GM18511 (cell line): ENCODE measurements around the gene PTGFRN.
"Not testable (repeated sequence)": the region's sequence is repeated elsewhere in the genome, so short reads cannot be mapped to it uniquely, and the experiment has no call there.

Experiments used
- ATAC-seq: cut with Tn5 transposase; IDR thresholded peaks from one replicate; pipeline ENCODE4 v1.9.1; 2021; ENCODE audit warnings: mild to moderate bottlenecking, moderate library complexity; ENCODE audit not compliant: unreplicated experiment

Gene PTGFRN

GRCh38 chr1:116915086-116915661 is 5.5 kb downstream of the PTGFRN start:
- no peak for ATAC-seq

GRCh38 chr1:116916002-116916401 is 6.3 kb downstream of the PTGFRN start:
- ATAC-seq, result no peak

GRCh38 chr1:116916533-116917445 is 7.1 kb downstream of the PTGFRN start:
- ATAC-seq, result no peak

GRCh38 chr1:116918714-116919357 is 9.1 kb downstream of the PTGFRN start:
- ATAC-seq, result no peak

- no peak for ATAC-seq
Measured at GRCh38 chr1:116919802-116920201, 10.1 kb downstream of the PTGFRN start.

- no peak for ATAC-seq
Measured at GRCh38 chr1:116920211-116920610, 10.5 kb downstream of the PTGFRN start.

GRCh38 chr1:116921301-116921885 is 11.7 kb downstream of the PTGFRN start:
- no peak for ATAC-seq

GRCh38 chr1:116921937-116922336 is 12.2 kb downstream of the PTGFRN start:
- no peak for ATAC-seq

- no peak for ATAC-seq
Measured at GRCh38 chr1:116923421-116923820, 13.7 kb downstream of the PTGFRN start.

GRCh38 chr1:116927049-116927798 is 17.5 kb downstream of the PTGFRN start:
- no peak for ATAC-seq

GRCh38 chr1:116929961-116930592 is 20.4 kb downstream of the PTGFRN start:
- no peak for ATAC-seq

- ATAC-seq, result no peak
Measured at GRCh38 chr1:116931016-116931918, 21.6 kb downstream of the PTGFRN start.

GRCh38 chr1:116933606-116934515 is 24.1 kb downstream of the PTGFRN start:
- ATAC-seq, result no peak

- no peak for ATAC-seq
Measured at GRCh38 chr1:116934586-116935207, 25.0 kb downstream of the PTGFRN start.

- ATAC-seq, result no peak
Measured at GRCh38 chr1:116938216-116938615, 28.5 kb downstream of the PTGFRN start.

- not testable (repeated sequence) for ATAC-seq
Measured at GRCh38 chr1:116939780-116940543, 30.2 kb downstream of the PTGFRN start.
